A673 (cell line): ENCODE data around the gene ATRN. TPM values are rescaled to one million over a fixed set of nuclear protein-coding genes. Genes with fewer than 3 reads are reported as not detected.

Experiments used
- BruUV-seq: library from RNA; stranded (reverse); fragments of 400-500 nt; replicated peaks from 2 replicates; lab custom pipeline; 2021; lab: Mats Ljungman, UMichigan
- CTCF ChIA-PET: fragments of 300-600 bp; sonication (Branson Sonifier 250); formaldehyde crosslinking; loops from one replicate; lab custom pipeline; 2022; ENCODE audit warnings: antibody characterized with exemption; lab: Charles Lee
- POLR2A ChIA-PET: fragments of 300-600 bp; sonication (Branson Sonifier 250); formaldehyde crosslinking; loops from one replicate; lab custom pipeline; 2022; ENCODE audit warnings: antibody characterized with exemption; ENCODE audit not compliant: low non-redundant PET; lab: Charles Lee
- DNase-seq: peaks from one replicate; pipeline ENCODE4 v3.0.0-alpha.2; 2015; ENCODE audit warnings: low spot score
- H3K27ac ChIP-seq: fragments of 200-600 bp; sonication (generic); 2 replicates; pipeline ENCODE4 v1.5.1; 2016; ENCODE audit warnings: mixed run types, low read depth, mild to moderate bottlenecking, mixed read lengths, antibody characterized with exemption, low read length; ENCODE audit not compliant: poor library complexity, severe bottlenecking
- H3K27me3 ChIP-seq: fragments of 200-600 bp; sonication (generic); replicated peaks from 2 replicates; pipeline ENCODE4 v1.6.1; 2017; ENCODE audit warnings: mixed run types, low read depth, mild to moderate bottlenecking, mixed read lengths, antibody characterized with exemption, low read length; ENCODE audit not compliant: insufficient read depth, poor library complexity
- H3K36me3 ChIP-seq: fragments of 200-600 bp; sonication (generic); 2 replicates; pipeline ENCODE4 v1.6.1; 2016; ENCODE audit warnings: mixed run types, mild to moderate bottlenecking, mixed read lengths, antibody characterized with exemption, low read length; ENCODE audit not compliant: insufficient read depth, poor library complexity, severe bottlenecking
- H3K4me1 ChIP-seq: fragments of 200-600 bp; sonication (generic); 2 replicates; pipeline ENCODE4 v1.6.1; 2017; ENCODE audit warnings: mixed run types, mild to moderate bottlenecking, mixed read lengths, antibody characterized with exemption, low read length; ENCODE audit not compliant: insufficient read depth, poor library complexity, severe bottlenecking
- H3K4me3 ChIP-seq: fragments of 200-600 bp; sonication (generic); 2 replicates; pipeline ENCODE4 v1.5.1; 2016; ENCODE audit warnings: low read depth, mixed run types, mild to moderate bottlenecking, mixed read lengths, low read length; ENCODE audit not compliant: poor library complexity, severe bottlenecking
- H3K9me3 ChIP-seq: fragments of 200-600 bp; sonication (generic); 2 replicates; pipeline ENCODE4 v1.6.1; 2016; ENCODE audit warnings: mixed run types, low read depth, mild to moderate bottlenecking, mixed read lengths, antibody characterized with exemption, low read length; ENCODE audit not compliant: poor library complexity, severe bottlenecking
- EZH2 ChIP-seq: fragments of 200-600 bp; sonication (generic); IDR thresholded peaks from 2 replicates; pipeline ENCODE4 v1.6.1; 2017; ENCODE audit warnings: borderline replicate concordance, low read depth, mild to moderate bottlenecking, mixed read lengths, antibody characterized with exemption, low read length; ENCODE audit not compliant: poor library complexity, severe bottlenecking
- intact Hi-C: fragments of 100-400 bp; cut with micrococcal nuclease; formaldehyde crosslinking; loops from one replicate; pipeline ENCODE4 v1.10.0; 2022; ENCODE audit not compliant: unreplicated experiment
- total RNA-seq: library from RNA; stranded (reverse); gene quantifications from 2 replicates; pipeline ENCODE4 v1.2.3, GENCODE V29; 2021
- TF ChIP-seq, protein P1 (sequence below): fragments of 300-800, 200-600 bp; sonication (generic); conservative IDR thresholded peaks from 2 replicates; pipeline ENCODE4 v1.5.1; 2017; ENCODE audit warnings: low read depth, mild to moderate bottlenecking, antibody characterized with exemption, low read length, moderate library complexity, mixed read lengths

The ATRN gene
- total RNA-seq, 1 experiment from 2014 or later: 27.1 TPM

DNA sequence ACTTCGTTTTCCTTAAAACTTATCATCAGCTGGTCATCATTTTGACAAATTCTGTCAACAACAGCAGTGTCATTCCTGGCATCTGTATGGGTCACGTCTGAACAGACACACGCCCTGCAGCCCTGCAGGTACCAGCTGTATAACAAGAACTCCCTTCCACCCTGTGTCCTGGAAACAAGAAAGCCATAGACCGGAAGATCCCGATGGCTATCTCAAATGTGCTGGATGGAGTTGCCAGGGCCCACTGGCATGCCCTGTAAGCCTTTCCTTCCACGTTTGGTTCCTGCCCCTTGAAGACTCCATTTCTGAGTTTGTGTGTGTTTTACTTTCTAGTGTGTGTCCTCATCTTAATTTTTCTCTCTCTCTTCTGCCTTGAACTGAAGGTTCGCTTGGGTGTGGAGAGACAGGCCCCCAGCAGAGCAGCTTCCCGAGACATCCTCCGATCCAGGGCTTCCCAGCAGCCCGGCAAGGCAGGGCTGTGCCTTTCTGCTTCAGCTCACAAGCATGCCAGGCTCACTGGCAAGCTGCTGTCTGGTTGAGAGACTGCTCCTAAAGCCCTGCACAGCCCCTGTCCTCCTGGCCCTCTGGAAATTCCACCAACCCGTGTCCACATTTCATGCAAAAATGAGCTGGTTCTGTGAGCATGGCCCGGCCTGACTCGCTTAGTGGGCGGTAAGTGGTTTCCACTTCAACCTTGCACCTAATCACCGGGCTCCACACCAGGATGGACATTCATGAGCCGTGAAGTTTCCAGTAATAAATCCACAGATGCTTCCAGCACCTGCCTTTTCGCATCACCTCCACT is 183.7 kb downstream of the ATRN start:
- no peak for TF ChIP-seq EZH2
- TF ChIP-seq, protein P1, sequence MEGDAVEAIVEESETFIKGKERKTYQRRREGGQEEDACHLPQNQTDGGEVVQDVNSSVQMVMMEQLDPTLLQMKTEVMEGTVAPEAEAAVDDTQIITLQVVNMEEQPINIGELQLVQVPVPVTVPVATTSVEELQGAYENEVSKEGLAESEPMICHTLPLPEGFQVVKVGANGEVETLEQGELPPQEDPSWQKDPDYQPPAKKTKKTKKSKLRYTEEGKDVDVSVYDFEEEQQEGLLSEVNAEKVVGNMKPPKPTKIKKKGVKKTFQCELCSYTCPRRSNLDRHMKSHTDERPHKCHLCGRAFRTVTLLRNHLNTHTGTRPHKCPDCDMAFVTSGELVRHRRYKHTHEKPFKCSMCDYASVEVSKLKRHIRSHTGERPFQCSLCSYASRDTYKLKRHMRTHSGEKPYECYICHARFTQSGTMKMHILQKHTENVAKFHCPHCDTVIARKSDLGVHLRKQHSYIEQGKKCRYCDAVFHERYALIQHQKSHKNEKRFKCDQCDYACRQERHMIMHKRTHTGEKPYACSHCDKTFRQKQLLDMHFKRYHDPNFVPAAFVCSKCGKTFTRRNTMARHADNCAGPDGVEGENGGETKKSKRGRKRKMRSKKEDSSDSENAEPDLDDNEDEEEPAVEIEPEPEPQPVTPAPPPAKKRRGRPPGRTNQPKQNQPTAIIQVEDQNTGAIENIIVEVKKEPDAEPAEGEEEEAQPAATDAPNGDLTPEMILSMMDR: no peak
- Histone ChIP-seq H3K9me3 (no peaks in the 10 kb centered on the region), H3K27ac (no peak overlapping the region), H3K4me1 (no peaks in the 10 kb centered on the region), H3K27me3 (peaks cover 4% of the 10 kb centered on the region), H3K4me3 (no peak overlapping the region), H3K36me3 (no peaks in the 10 kb centered on the region)
- no peak for DNase-seq
- CTCF ChIA-PET: interaction anchor here (0.6 kb wide), 1 partner anchor 54 kb away, joined by 5 read pairs; no protein-coding TSS in a partner anchor
- BruUV-seq: no TSS peak
- POLR2A ChIA-PET: no interaction called here
- intact Hi-C loops: no loop called here

GRCh38 chr20:3655131-3655405 is 184.2 kb downstream of the ATRN start:
- CTCF ChIA-PET: interaction anchor here (0.6 kb wide), 1 partner anchor 53 kb away, joined by 5 read pairs; no protein-coding TSS in a partner anchor
- intact Hi-C loops: no loop called here
- peaks cover 8% of the 10 kb centered on the region for H3K27me3 ChIP-seq
- no peaks in the 10 kb centered on the region for H3K36me3 ChIP-seq
- no peak for DNase-seq
- POLR2A ChIA-PET: no interaction called here
- BruUV-seq: no TSS peak
- no peaks in the 10 kb centered on the region for H3K9me3 ChIP-seq
- H3K4me3 ChIP-seq: no peak overlapping the region
- TF ChIP-seq, protein P1: no peak
- no peak for TF ChIP-seq EZH2
- no peak overlapping the region for H3K27ac ChIP-seq
- no peaks in the 10 kb centered on the region for H3K4me1 ChIP-seq

GRCh38 chr20:3658019-3658715 is 187.3 kb downstream of the ATRN start:
- TF ChIP-seq, protein P1: no peak
- no peak for TF ChIP-seq EZH2
- intact Hi-C loops: no loop called here
- Histone ChIP-seq H3K36me3 (no peaks in the 10 kb centered on the region), H3K4me1 (peaks cover 9% of the 10 kb centered on the region), H3K27me3 (peaks cover 36% of the 10 kb centered on the region), H3K4me3 (no peak overlapping the region), H3K27ac (no peak overlapping the region), H3K9me3 (no peaks in the 10 kb centered on the region)
- CTCF ChIA-PET: no interaction called here
- no peak for DNase-seq
- POLR2A ChIA-PET: no interaction called here
- no TSS peak for BruUV-seq
